GM12873 (cell line): ENCODE measurements around the gene MRPL18.

ENCODE experiments used
- CTCF ChIP-seq: IDR thresholded peaks from 2 replicates; pipeline ENCODE4 v1.5.1; 2012; ENCODE audit warnings: low read depth, mild to moderate bottlenecking, moderate library complexity, low read length, control low read depth; ENCODE audit not compliant: insufficient read depth; ENCODE audit errors: missing control alignments

The MRPL18 gene

GRCh38 chr6:159831373-159831679, 41.1 kb downstream of the MRPL18 start:
- TF ChIP-seq CTCF = no peak

- TF ChIP-seq CTCF = no peak
Observed at GRCh38 chr6:159832946-159833345, 42.7 kb downstream of the MRPL18 start.

- TF ChIP-seq CTCF = no peak
Observed at GRCh38 chr6:159833556-159833955, 43.3 kb downstream of the MRPL18 start.

- TF ChIP-seq CTCF = no peak
Observed at GRCh38 chr6:159833997-159834603, 43.8 kb downstream of the MRPL18 start.

GRCh38 chr6:159836718-159837490, 46.6 kb downstream of the MRPL18 start:
- TF ChIP-seq CTCF = no peak

- no peak for TF ChIP-seq CTCF
Observed at GRCh38 chr6:159837511-159837910, 47.2 kb downstream of the MRPL18 start.

- no peak for TF ChIP-seq CTCF
Observed at GRCh38 chr6:159838020-159838744, 47.9 kb downstream of the MRPL18 start.
